Measurements from ENCODE around the gene ENOX1.

The ENOX1 gene

GRCh38 chr13:43339805-43340550 is 446.8 kb downstream of the ENOX1 start:
- TF ChIP-seq ZNF274 (IDR thresholded peaks at IDR 0.05; ENCODE audit: low read depth, low read length), result no peak
- H3K4me3 ChIP-seq (ENCODE audit: low read length), result no peak overlapping the region

DNA sequence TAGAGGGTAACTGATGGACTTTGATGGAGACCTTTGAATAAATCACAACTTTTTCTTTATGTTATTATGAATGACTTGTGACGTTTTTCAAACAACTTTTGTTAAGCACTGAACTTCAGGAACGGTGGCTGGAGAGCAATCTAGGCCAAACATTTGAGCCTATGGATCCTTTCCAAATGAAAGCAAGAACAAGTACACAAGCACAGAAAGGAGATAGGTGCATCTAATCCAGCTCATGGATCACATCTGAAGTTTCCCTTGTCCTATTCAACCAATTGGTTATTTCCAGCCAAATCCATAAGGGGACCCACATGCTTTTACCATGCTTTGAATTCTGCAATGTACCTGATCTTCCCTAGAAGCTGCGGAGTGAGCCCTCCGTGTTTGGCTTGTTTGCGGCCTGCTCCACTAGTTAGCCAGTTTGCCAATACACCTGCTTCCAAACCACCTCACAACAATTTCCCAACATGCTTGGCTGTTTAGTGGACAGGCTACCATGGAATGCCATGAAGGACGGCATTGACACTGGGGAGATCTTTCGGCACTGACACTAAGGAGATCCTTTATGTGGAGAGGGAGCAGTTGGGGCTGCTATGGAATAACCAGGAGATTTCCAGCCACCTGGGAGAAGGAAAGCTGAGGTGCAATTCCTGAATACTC is 447.5 kb downstream of the ENOX1 start:
- no peak overlapping the region for H3K4me3 ChIP-seq (ENCODE audit: low read length)
- TF ChIP-seq ZNF274 (IDR thresholded peaks at IDR 0.05; ENCODE audit: low read depth, low read length), result no peak

DNA sequence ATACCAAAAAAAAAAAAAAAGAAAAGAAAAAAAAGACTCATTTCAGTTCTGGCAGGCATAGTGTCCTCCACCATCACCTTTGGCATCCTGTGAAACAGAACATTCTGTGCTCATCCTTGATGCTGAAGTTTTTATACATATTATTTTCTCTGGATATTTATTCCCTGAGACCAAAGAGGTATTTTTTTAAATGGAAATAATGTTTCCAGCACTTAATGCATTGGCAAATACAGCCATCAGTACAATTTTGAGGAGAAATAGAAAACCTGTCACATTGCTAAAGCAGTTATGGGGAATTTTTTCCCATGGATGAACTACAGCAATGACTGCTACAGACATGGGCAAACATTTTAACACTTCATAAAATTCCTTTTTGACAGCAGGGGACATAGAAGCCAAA is 451.0 kb downstream of the ENOX1 start:
- H3K4me3 ChIP-seq (ENCODE audit: low read length), result no peak overlapping the region
- TF ChIP-seq ZNF274 (IDR thresholded peaks at IDR 0.05; ENCODE audit: low read depth, low read length), result no peak

DNA sequence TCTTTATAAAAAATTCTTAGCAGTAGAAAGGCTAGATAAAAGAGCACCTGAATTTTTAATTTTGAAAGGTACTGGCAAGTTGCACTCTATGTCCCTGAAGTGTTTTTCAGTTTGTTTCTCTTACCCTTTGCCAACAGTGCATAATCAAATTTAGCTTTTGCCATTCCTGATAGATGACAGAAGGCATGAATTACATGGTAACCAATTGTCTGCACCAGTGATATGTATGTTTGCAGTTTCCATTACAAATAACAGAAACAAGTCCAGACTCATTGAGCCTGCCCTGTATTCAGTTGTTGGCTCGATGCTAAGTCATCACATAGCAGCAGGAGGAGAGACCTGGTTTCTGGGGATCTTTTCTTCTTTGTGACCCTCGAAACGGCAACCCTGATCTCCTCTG is 453.6 kb downstream of the ENOX1 start:
- no peak overlapping the region for H3K4me3 ChIP-seq (ENCODE audit: low read length)
- TF ChIP-seq ZNF274 (IDR thresholded peaks at IDR 0.05; ENCODE audit: low read depth, low read length), result no peak

GRCh38 chr13:43331672-43332071 is 455.1 kb downstream of the ENOX1 start:
- no peak overlapping the region for H3K4me3 ChIP-seq (ENCODE audit: low read length)
- TF ChIP-seq ZNF274 (IDR thresholded peaks at IDR 0.05; ENCODE audit: low read depth, low read length), result no peak

DNA sequence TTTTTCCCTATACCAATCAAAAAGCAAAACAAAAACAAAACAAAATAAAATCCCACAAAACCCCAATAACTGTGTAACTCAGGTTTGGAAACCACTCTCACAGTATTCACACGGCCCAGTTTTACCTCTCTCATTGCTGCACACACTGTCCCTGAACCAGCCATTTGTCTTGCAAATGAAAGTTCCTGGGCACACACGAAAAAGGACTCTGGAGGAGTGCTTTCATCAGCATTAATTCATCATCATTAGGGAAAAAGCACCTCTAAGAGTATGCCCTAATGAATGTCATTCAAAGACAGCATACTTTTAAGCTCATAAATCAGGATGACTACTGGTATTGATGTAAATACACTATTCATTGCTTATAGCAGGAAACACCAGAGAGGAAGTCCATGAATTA is 457.1 kb downstream of the ENOX1 start:
- no peak for TF ChIP-seq ZNF274 (IDR thresholded peaks at IDR 0.05; ENCODE audit: low read depth, low read length)
- no peak overlapping the region for H3K4me3 ChIP-seq (ENCODE audit: low read length)

GRCh38 chr13:43328907-43329306 is 457.9 kb downstream of the ENOX1 start:
- H3K4me3 ChIP-seq (ENCODE audit: low read length), result no peak overlapping the region
- no peak for TF ChIP-seq ZNF274 (IDR thresholded peaks at IDR 0.05; ENCODE audit: low read depth, low read length)

DNA sequence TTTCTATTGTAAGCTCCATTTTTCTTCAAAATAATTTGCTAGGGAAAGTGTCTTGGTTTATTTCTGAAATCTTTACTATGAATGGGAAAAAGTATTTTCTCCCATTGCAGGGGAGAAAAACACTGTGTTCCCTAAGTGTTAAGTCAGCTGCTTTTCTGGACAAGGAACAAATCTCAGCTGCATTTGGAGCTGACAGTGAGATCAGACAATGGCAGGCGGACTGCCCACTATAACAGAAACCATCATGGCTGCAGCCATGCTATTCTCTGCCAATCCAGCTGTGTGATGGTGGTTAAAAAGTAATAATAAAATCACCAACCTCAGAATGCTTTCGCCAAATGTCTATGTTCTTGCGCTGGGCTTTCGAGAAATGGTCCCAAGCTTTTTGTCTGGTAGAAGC is 460.7 kb downstream of the ENOX1 start:
- no peak for TF ChIP-seq ZNF274 (IDR thresholded peaks at IDR 0.05; ENCODE audit: low read depth, low read length)
- H3K4me3 ChIP-seq (ENCODE audit: low read length), result no peak overlapping the region

DNA sequence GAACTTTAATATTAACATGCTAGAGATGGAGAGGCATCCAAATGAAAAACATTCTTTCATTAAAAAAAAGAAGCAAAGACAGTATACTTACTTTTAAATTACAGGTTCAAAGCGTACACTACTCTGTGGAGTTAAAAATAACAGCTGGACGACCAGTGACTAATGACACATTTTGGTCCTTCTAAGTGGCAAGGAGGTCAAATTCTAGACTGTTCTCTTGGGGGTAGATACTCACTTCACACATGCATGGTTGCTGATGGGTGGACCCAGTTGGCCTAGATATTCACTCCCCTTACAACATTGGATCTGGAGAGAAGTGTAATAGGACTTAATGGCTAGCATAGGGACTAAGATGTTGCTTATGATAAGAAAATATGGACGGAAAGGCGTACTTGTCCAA is 461.1 kb downstream of the ENOX1 start:
- TF ChIP-seq ZNF274 (IDR thresholded peaks at IDR 0.05; ENCODE audit: low read depth, low read length), result no peak
- no peak overlapping the region for H3K4me3 ChIP-seq (ENCODE audit: low read length)

GRCh38 chr13:43324129-43324528 is 462.6 kb downstream of the ENOX1 start:
- no peak overlapping the region for H3K4me3 ChIP-seq (ENCODE audit: low read length)
- no peak for TF ChIP-seq ZNF274 (IDR thresholded peaks at IDR 0.05; ENCODE audit: low read depth, low read length)

DNA sequence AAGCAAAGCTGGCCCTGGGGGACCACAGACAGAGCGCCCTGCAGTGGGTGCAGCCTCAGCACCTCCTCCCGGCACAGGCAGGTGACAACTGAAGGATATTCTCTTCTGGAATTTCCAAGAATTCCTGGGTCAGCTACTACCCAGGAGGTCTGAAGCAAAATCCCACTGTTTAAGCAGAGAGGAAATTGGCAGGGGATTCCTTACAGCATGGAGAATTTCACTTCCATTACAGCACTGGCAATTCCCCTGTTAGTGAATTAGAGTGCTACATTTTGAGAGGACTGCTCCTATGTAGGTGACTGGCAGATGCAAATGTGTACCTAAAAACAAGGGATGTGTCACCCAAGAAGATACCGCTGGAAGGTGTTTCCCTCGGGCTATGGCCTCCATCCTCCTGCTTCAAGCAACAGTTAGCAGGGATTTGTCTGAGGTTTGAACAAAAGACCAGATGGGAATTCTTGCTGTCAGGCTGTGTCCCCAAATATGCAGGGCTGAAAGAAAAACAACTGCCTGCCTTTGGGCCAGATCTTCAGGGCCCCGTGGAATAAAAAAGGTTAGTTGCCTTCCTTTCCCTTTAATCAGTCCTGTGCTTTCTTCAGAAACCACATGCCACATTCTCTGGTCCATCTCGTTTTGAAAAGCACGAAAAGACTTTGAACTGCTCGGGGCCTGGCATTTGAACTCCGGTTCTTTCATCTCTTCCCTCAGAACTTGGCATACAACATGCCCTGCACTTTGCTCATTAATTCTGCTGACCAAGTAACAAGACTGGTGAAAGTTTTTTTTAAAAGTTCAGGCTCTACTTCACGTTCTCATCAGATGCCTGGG is 466.9 kb downstream of the ENOX1 start:
- TF ChIP-seq ZNF274 (IDR thresholded peaks at IDR 0.05; ENCODE audit: low read depth, low read length), result no peak
- no peak overlapping the region for H3K4me3 ChIP-seq (ENCODE audit: low read length)

GRCh38 chr13:43316946-43317353 is 469.8 kb downstream of the ENOX1 start:
- no peak overlapping the region for H3K4me3 ChIP-seq (ENCODE audit: low read length)
- no peak for TF ChIP-seq ZNF274 (IDR thresholded peaks at IDR 0.05; ENCODE audit: low read depth, low read length)

GRCh38 chr13:43316281-43316680 is 470.5 kb downstream of the ENOX1 start:
- no peak for TF ChIP-seq ZNF274 (IDR thresholded peaks at IDR 0.05; ENCODE audit: low read depth, low read length)
- no peak overlapping the region for H3K4me3 ChIP-seq (ENCODE audit: low read length)

- TF ChIP-seq ZNF274 (IDR thresholded peaks at IDR 0.05; ENCODE audit: low read depth, low read length), result no peak
- H3K4me3 ChIP-seq (ENCODE audit: low read length), result no peak overlapping the region
Measured at GRCh38 chr13:43315522-43315921, 471.2 kb downstream of the ENOX1 start.

GRCh38 chr13:43309311-43309710 is 477.5 kb downstream of the ENOX1 start:
- no peak overlapping the region for H3K4me3 ChIP-seq (ENCODE audit: low read length)
- no peak for TF ChIP-seq ZNF274 (IDR thresholded peaks at IDR 0.05; ENCODE audit: low read depth, low read length)
